Skin epidermis (tissue), 12 donors: ENCODE data around the gene TAAR5.
"Not testable (repeated sequence)": the region's sequence is repeated elsewhere in the genome, so short reads cannot be mapped to it uniquely, and the experiment has no call there.

Source experiments
- H3K27ac ChIP-seq, 21 experiments: fragments of 200-600 bp; sonication (generic) in 11 of 21; one replicate each; pipeline ENCODE4 v1.5.0; 2020; ENCODE audit warnings: mild to moderate bottlenecking in 3 of 21, inconsistent platforms in 2 of 21, moderate library complexity in 2 of 21
- H3K4me3 ChIP-seq, 7 experiments: fragments of 200-600 bp; sonication (generic) in 2 of 7; one replicate each; pipeline ENCODE4 v1.5.0; 2020; ENCODE audit warnings: inconsistent platforms in 2 of 7, mild to moderate bottlenecking in 2 of 7, moderate library complexity in 1 of 7

The TAAR5 gene, protein sequence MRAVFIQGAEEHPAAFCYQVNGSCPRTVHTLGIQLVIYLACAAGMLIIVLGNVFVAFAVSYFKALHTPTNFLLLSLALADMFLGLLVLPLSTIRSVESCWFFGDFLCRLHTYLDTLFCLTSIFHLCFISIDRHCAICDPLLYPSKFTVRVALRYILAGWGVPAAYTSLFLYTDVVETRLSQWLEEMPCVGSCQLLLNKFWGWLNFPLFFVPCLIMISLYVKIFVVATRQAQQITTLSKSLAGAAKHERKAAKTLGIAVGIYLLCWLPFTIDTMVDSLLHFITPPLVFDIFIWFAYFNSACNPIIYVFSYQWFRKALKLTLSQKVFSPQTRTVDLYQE

DNA sequence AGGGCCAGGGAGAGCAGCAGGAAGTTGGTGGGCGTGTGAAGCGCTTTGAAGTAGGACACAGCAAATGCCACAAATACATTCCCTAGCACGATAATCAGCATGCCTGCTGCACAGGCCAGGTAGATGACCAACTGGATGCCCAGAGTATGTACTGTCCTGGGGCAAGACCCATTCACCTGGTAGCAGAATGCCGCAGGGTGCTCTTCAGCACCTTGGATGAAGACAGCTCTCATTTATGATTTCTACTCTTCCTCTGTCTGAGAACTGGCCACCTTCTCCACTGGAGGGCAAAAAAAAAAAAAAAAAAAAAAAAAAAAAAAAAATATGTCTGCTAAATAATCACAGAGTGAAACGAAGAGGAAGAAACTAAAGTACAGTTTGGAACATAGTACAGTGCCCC is at the start of gene TAAR5:
Gene TAAR5 (minus strand): TSS at position 288 of the 400 bp plus-strand sequence. CDS start 55 bp downstream, at position 233.
- H3K27ac ChIP-seq, result no peak within 1 kb of the TSS
- no peak within 1 kb of the TSS for H3K4me3 ChIP-seq

- not testable (repeated sequence) for H3K4me3 ChIP-seq, H3K27ac ChIP-seq
Measured at GRCh38 chr6:132637135-132637534, 47.6 kb upstream of the TAAR5 start.

DNA sequence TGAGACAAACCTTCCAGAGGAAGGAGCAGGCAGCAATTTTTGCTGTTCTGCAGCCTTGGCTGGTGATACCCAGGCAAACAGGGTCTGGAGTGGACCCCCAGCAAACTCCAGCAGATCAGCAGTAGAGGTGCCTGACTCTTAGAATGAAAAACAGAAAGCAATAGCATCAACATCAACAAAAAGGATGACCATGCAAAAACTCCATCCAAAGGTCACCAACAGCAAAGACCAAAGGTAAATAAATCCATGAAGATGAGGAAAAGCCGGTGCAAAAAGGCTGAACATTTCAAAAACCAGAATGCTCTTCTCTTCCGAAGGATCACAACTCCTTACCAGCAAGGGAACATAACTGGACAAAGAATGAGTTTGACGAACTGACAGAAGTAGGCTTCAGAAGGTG is 46.4 kb upstream of the TAAR5 start:
- not testable (repeated sequence) for H3K4me3 ChIP-seq, H3K27ac ChIP-seq

GRCh38 chr6:132635288-132635687 is 45.7 kb upstream of the TAAR5 start:
- H3K4me3 ChIP-seq, H3K27ac ChIP-seq: not testable (repeated sequence)

DNA sequence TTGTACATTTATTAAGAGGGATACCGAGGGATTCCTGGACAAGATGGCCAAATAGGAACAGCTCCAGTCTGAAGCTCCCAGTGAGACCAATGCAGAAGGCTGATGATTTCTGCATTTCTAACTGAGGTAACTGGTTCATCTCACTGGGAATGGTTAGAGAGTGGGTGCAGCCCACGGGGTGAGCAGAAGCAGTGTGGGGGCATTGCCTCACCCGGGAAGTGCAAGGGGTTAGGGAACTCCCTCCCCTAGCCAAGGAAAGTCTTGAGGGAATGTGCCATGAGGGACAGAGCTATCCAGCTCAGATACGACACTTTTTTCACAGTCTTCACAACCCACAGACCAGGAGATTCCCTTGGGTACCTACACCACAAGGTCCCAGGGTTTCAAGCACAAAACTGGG is 45.3 kb upstream of the TAAR5 start:
- no peak overlapping the region for H3K4me3 ChIP-seq
- H3K27ac ChIP-seq, result no peak overlapping the region

GRCh38 chr6:132633362-132633761 is 43.8 kb upstream of the TAAR5 start:
- no peak overlapping the region for H3K27ac ChIP-seq
- no peak overlapping the region for H3K4me3 ChIP-seq

GRCh38 chr6:132624175-132624574 is 34.6 kb upstream of the TAAR5 start, which contains the start of gene TAAR2:
Gene TAAR2 (minus strand): TSS chr6:132624275. CDS start chr6:132624275, 0 bp downstream.
- no peak within 1 kb of the TSS for H3K4me3 ChIP-seq
- no peak within 1 kb of the TSS for H3K27ac ChIP-seq

- H3K4me3 ChIP-seq, result no peak overlapping the region
- no peak overlapping the region for H3K27ac ChIP-seq
Measured at GRCh38 chr6:132623106-132623845, 33.7 kb upstream of the TAAR5 start.

DNA sequence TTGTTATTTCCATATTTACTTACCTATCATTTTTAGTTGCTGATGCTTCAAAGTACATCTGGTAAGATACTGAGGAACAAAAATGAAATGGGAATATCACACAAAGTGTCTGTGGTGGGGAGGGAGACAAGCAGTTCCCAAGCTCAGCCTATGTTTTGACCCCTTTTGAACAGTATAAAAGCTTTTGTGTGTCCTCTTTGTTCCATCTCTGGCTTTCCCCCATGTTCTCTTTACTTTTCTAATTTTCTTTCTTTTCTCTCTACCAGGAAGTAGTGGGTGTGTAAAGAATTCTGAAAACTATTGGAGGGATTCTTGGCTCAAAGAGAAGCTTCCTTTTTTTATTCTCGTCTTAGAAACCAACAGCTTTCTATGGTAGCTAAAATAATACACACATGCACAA is 27.1 kb upstream of the TAAR5 start:
- H3K27ac ChIP-seq, result no peak overlapping the region
- H3K4me3 ChIP-seq, result no peak overlapping the region

- no peak overlapping the region for H3K27ac ChIP-seq
- H3K4me3 ChIP-seq, result no peak overlapping the region
Measured at GRCh38 chr6:132614554-132614953, 25.0 kb upstream of the TAAR5 start.

DNA sequence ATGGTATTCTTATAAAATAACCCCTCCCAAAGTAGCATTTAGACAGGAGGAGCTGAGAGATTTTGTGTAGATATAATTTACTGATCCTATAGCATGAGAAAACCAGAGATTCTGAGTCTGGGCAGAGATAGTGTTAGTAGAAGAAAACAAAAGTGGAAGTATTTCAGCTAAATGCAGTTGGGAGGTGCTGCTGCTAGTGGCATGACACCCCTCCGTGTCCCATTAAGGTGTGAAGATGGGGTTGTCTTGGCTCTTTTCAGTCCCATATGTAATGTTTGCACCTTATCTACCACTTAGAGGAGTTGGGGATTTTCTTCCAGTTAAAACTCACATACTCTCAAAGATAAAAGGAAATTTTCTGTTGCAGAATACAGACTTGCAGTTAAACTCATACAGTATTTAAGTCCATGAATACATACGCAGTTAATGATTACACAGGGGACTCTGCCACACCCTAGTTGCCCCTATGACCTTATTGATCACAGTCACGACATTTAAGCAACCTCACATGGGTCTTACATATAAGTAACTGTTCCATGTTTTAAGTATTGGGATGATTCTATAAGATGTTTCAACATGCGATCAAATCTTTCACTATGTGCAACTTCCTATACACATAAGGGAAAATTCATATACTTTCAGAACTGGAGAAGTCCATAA is 23.0 kb upstream of the TAAR5 start:
- no peak overlapping the region for H3K27ac ChIP-seq

GRCh38 chr6:132611616-132612015 is 22.1 kb upstream of the TAAR5 start:
- no peak overlapping the region for H3K4me3 ChIP-seq
- no peak overlapping the region for H3K27ac ChIP-seq

More for the DNA sequence above, 23.0 kb upstream of the TAAR5 start:
- H3K4me3 ChIP-seq, result no peak overlapping the region

DNA sequence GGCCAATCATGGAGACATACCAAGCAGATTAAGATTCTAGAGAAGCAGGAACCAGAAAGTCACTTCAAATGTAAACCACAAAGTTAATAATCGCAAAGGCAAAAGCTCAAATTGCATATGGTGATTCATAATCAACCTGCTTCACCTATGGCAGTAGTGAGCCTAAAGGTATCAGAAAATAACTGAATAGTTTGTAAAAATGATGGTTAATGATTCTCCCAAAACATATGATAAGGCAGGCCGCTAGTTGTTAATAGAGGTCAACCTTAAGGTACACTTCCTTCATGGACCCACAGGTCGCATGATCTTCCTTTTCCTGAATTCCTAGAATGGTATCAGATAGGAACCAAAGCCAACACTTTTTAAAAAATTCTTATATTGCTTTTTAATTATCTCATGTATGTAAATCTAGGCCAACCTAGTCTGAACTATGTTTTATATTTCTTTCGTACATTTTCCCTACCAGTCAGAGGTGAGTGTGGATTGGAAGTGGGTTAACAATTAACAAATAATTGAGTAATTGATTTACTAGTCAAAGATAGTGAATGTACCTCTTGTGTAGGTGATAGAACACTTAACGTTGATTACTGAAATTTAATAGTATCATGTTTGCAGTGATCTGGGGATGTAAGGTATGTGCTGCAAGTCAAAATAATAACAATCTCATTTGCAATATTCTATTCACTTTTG is 18.1 kb upstream of the TAAR5 start:
- Histone ChIP-seq H3K27ac (no peak overlapping the region), H3K4me3 (no peak overlapping the region)

DNA sequence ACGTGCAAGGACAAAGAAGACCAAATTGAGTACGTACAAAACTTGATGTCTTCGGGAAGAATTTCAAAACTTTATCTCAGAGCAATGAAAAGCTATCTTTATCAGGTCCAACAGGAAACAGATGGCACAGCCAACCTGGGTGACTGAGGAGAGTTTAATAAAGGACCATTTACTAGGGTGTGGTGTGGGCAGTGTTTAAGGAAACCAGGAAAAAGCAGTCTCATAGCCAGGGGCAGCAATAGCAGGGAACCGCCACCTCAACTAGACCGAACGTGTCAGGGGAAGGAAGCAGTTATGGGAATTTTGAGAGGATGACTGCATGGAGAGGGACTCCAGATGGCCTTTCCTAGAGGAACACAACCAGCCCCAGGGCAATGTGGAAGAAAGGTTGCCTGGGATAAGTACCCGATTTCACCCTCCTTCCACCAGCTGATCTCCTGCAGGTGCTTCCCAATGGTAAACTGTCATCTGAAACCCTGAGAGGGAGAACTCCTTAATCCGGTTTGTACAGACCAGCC is 15.2 kb upstream of the TAAR5 start:
- no peak overlapping the region for H3K4me3 ChIP-seq

GRCh38 chr6:132600900-132601299 is 11.4 kb upstream of the TAAR5 start:
- not testable (repeated sequence) for H3K4me3 ChIP-seq, H3K27ac ChIP-seq

More for the DNA sequence above, 15.2 kb upstream of the TAAR5 start:
- no peak overlapping the region for H3K27ac ChIP-seq

DNA sequence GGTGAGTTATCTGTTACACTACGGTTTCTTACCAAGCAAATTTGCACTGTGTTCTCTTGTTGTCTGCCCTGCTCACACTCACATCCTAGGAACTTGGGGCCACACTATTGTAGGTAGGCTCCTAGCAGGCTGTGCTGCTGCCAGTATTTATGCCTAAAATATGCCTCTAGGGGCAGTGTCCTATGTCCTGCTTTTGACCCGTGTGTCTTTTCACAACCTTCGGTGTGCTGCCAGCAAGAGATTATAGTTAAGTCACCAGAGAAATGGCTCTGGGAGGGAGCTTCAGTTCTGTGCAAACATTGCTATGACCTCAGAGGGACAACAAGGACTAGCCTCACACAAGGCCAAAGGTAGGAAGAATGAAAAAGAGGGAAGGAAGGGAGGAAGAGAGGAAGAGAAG is 8.9 kb upstream of the TAAR5 start:
- no peak overlapping the region for H3K27ac ChIP-seq
- H3K4me3 ChIP-seq, result no peak overlapping the region

GRCh38 chr6:132596201-132596600 is 6.7 kb upstream of the TAAR5 start:
- Histone ChIP-seq H3K4me3 (no peak overlapping the region), H3K27ac (no peak overlapping the region)

DNA sequence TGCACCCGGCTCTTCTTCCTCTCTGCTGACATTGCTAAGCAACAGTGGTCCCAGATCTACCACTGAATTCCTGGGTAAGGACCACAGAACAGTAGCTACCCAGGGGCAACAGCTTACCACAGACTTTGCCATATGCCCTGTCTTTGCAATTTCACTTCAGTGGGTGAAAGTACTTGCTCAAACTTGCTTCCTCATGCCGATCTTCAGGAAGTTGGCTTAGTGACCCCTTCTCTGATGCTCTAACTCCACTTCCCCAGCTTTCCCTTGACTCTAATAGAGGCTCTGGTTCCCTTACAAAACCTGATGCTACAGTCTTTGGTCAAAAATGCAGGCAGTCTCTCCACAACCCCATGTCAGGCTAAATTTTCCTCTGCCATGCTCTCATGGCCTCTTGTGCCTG is 3.3 kb upstream of the TAAR5 start:
- H3K27ac ChIP-seq, result no peak overlapping the region
- H3K4me3 ChIP-seq, result no peak overlapping the region

GRCh38 chr6:132590362-132590761 is 821 bp upstream of the TAAR5 start:
- H3K4me3 ChIP-seq, result no peak overlapping the region
- H3K27ac ChIP-seq, result no peak overlapping the region

- Histone ChIP-seq H3K4me3 (no peak overlapping the region), H3K27ac (no peak overlapping the region)
Measured at GRCh38 chr6:132587424-132587823, 2.1 kb downstream of the TAAR5 start.
